Uterus (tissue), 2 donors: Measurements from ENCODE around the gene SNX30.

Source experiments
- CTCF ChIP-seq, 4 experiments: fragments of 200-600 bp in 2 of 4; fragments of 450-650 bp in 2 of 4; sonication (generic) in 2 of 4; IDR thresholded peaks; one replicate each; pipeline ENCODE4 v1.5.1; 2016 to 2019; ENCODE audit warnings: antibody characterized with exemption in 4 of 4, mild to moderate bottlenecking in 2 of 4, moderate library complexity in 1 of 4
- POLR2A ChIP-seq, 2 donors: fragments of 450-650 bp; IDR thresholded peaks; one replicate each; pipeline ENCODE4 v1.6.1; 2016; ENCODE audit warnings: antibody characterized with exemption in 2 of 2, mild to moderate bottlenecking in 1 of 2, moderate library complexity in 1 of 2

- TF ChIP-seq CTCF (IDR thresholded peaks at IDR 0.05) (no peak), POLR2A (IDR thresholded peaks at IDR 0.05) (no peak)
Observed at GRCh38 chr9:112884721-112885120, 134.2 kb downstream of the SNX30 start.
